Endothelial cell of umbilical vein (primary cell): Measurements from ENCODE around the gene RGS10. TPM values are rescaled to one million over a fixed set of nuclear protein-coding genes. Genes with fewer than 3 reads are reported as not detected.

ENCODE experiments used
- BruUV-seq: library from RNA; stranded (reverse); fragments of 400-500 nt; replicated peaks from 2 replicates; lab custom pipeline; 2021; lab: Mats Ljungman, UMichigan
- CTCF ChIA-PET: fragments of 300-600, 350-600 bp; sonication (Branson Sonifier 250); formaldehyde crosslinking; loops from one replicate; lab custom pipeline; 2021; ENCODE audit warnings: antibody characterized with exemption, inconsistent platforms; lab: Charles Lee
- POLR2A ChIA-PET: fragments of 300-600, 350-600 bp; sonication (Branson Sonifier 250); formaldehyde crosslinking; loops from one replicate; lab custom pipeline; 2021; ENCODE audit warnings: antibody characterized with exemption, inconsistent platforms; lab: Charles Lee
- DNase-seq: peaks from one replicate; pipeline ENCODE4 v3.0.0-alpha.2; 2011; ENCODE audit warnings: low read depth, low spot score
- FAIRE-seq: peaks from 2 replicates; lab custom pipeline; 2011; peaks lifted over from hg19 to GRCh38; lab: Jason Lieb, UNC
- H2AFZ ChIP-seq: 2 replicates; pipeline ENCODE4 v1.6.0; 2012; ENCODE audit warnings: low read depth, low read length, control low read depth, inconsistent platforms
- H3K27ac ChIP-seq: 2 replicates; pipeline ENCODE4 v1.5.1; 2011; ENCODE audit warnings: low read depth, mild to moderate bottlenecking, control low read depth, low read length, moderate library complexity; ENCODE audit not compliant: insufficient read depth
- H3K27me3 ChIP-seq, 2 experiments: 2 replicates each; pipeline versions ENCODE4 v1.6.0 to v1.6.1; 2011; ENCODE audit warnings: low read length in 2 of 2, mixed read lengths in 1 of 2; ENCODE audit not compliant: control insufficient read depth in 2 of 2, insufficient read depth in 2 of 2
- H3K36me3 ChIP-seq, 2 experiments: 2 replicates in 1 of 2; 3 replicates in 1 of 2; pipeline ENCODE4 v1.5.1; 2011; ENCODE audit warnings: low read length in 2 of 2, mild to moderate bottlenecking in 1 of 2, moderate library complexity in 1 of 2; ENCODE audit not compliant: control insufficient read depth in 2 of 2, insufficient read depth in 2 of 2; ENCODE audit errors: extremely low read depth in 1 of 2
- H3K4me1 ChIP-seq: 3 replicates; pipeline ENCODE4 v1.5.1; 2011; ENCODE audit warnings: mild to moderate bottlenecking, low read length; ENCODE audit not compliant: control insufficient read depth, insufficient read depth; ENCODE audit errors: extremely low read depth
- H3K4me2 ChIP-seq: 2 replicates; pipeline ENCODE4 v1.6.1; 2011; ENCODE audit warnings: low read length, control low read depth, mixed read lengths; ENCODE audit not compliant: insufficient read depth
- H3K4me3 ChIP-seq, 3 experiments: fragments of 200-600 bp in 1 of 3; sonication (generic), shearing (Covaris generic) in 1 of 3; replicated peaks in 1 of 3; 2 replicates each; pipeline ENCODE4 v1.5.1; 2011 to 2016; ENCODE audit warnings: control low read depth in 3 of 3, low read length in 3 of 3, mild to moderate bottlenecking in 2 of 3, inconsistent platforms in 1 of 3, low read depth in 1 of 3, moderate library complexity in 1 of 3; ENCODE audit not compliant: insufficient read depth in 1 of 3
- H3K79me2 ChIP-seq: 2 replicates; pipeline ENCODE4 v1.6.0; 2012; ENCODE audit warnings: low read length, inconsistent platforms; ENCODE audit not compliant: control insufficient read depth, insufficient read depth
- H3K9ac ChIP-seq: replicated peaks from 2 replicates; pipeline ENCODE3; 2011; ENCODE audit warnings: low read length, control low read depth; ENCODE audit not compliant: insufficient read depth; ENCODE audit errors: extremely low read depth
- H3K9me1 ChIP-seq: replicated peaks from 3 replicates; pipeline ENCODE4 v1.6.0; 2011; ENCODE audit warnings: mild to moderate bottlenecking, low read length; ENCODE audit not compliant: control insufficient read depth, insufficient read depth; ENCODE audit errors: extremely low read depth
- H3K9me3 ChIP-seq: replicated peaks from 2 replicates; pipeline ENCODE4 v1.5.1; 2012; ENCODE audit warnings: low read length, inconsistent platforms; ENCODE audit not compliant: control insufficient read depth, insufficient read depth
- H4K20me1 ChIP-seq: replicated peaks from 2 replicates; pipeline ENCODE3; 2011; ENCODE audit warnings: mild to moderate bottlenecking, low read length; ENCODE audit not compliant: control insufficient read depth, insufficient read depth; ENCODE audit errors: extremely low read depth
- EZH2 ChIP-seq: IDR thresholded peaks from 2 replicates; pipeline ENCODE4 v1.6.1; 2012; ENCODE audit warnings: borderline replicate concordance, low read depth, mild to moderate bottlenecking, moderate library complexity, low read length, inconsistent platforms; ENCODE audit not compliant: severe bottlenecking
- FOS ChIP-seq: IDR thresholded peaks from 2 replicates; pipeline ENCODE4 v1.6.1; 2011; ENCODE audit warnings: mild to moderate bottlenecking, low read length, moderate library complexity, borderline replicate concordance; ENCODE audit not compliant: insufficient read depth
- GATA2 ChIP-seq: IDR thresholded peaks from 2 replicates; pipeline ENCODE4 v1.7.0; 2011; ENCODE audit warnings: low read depth, mild to moderate bottlenecking, moderate library complexity, mixed read lengths, low read length; ENCODE audit not compliant: insufficient read length, insufficient read depth
- JUN ChIP-seq: IDR thresholded peaks from 2 replicates; pipeline ENCODE4 v1.6.1; 2011; ENCODE audit warnings: borderline replicate concordance, low read depth; ENCODE audit not compliant: insufficient read length, insufficient read depth
- MAX ChIP-seq: IDR thresholded peaks from 2 replicates; pipeline ENCODE4 v1.6.1; 2011; ENCODE audit not compliant: insufficient read depth, insufficient read length
- MYC ChIP-seq: IDR thresholded peaks from one replicate; pipeline ENCODE4 v1.6.1; 2011; ENCODE audit warnings: mild to moderate bottlenecking, low read depth, low read length
- POLR2A ChIP-seq: IDR thresholded peaks from 2 replicates; pipeline ENCODE4 v1.6.1; 2012; ENCODE audit warnings: low read depth, mild to moderate bottlenecking, control low read depth, low read length
- POLR2AphosphoS5 ChIP-seq: IDR thresholded peaks from 2 replicates; pipeline ENCODE4 v1.6.1; 2012; ENCODE audit warnings: low read depth, mild to moderate bottlenecking, control low read depth, low read length, moderate library complexity; ENCODE audit not compliant: insufficient read depth
- dilution Hi-C: fragments of 300-500 bp; cut with MboI; formaldehyde crosslinking; loops from one replicate; pipeline ENCODE4 v1.15.0; 2019; ENCODE audit warnings: low sequenced_read_pairs; ENCODE audit not compliant: extremely low pct_ligation_motif_present
- intact Hi-C: fragments of 100-400 bp; cut with micrococcal nuclease; formaldehyde crosslinking; loops from one replicate; pipeline ENCODE4 v1.10.0; 2022
- polyA plus RNA-seq, 4 experiments: library from polyadenylated mRNA; depleted of rRNA in 3 of 4; stranded (reverse) in 3 of 4; unstranded in 1 of 4; fragments of >200 nt; gene quantifications; 2 replicates each; pipeline versions ENCODE4 v1.2.1 to v1.2.3, GENCODE V29; 2011 to 2012; ENCODE audit warnings: missing spikeins in 1 of 4
- total RNA-seq: library from RNA; stranded (reverse); gene quantifications from 2 replicates; pipeline ENCODE4 v1.2.3, GENCODE V29; 2021
- TF ChIP-seq, protein P1 (sequence below), 2 donors: IDR thresholded peaks; 1 replicate in 1 of 2; 2 replicates in 1 of 2; pipeline ENCODE4 v1.5.1; 2011; ENCODE audit warnings: low read length in 2 of 2, mild to moderate bottlenecking in 2 of 2, moderate library complexity in 2 of 2, control low read depth in 1 of 2, inconsistent platforms in 1 of 2, low read depth in 1 of 2; ENCODE audit not compliant: insufficient read depth in 1 of 2; ENCODE audit errors: extremely low read depth in 1 of 2

RGS10 gene
- total and polyA plus RNA-seq, 2 donors (not counting 3 experiments of a cell fraction or from before 2014, with no cell fraction given) = 7.8 to 22.4 TPM

GRCh38 chr10:119522747-119523426 is 19.6 kb downstream of the RGS10 start:
- Histone ChIP-seq H3K9ac (no peak overlapping the region), H3K9me3 (no peaks in the 10 kb centered on the region), H3K4me3 (no peak overlapping the region), H2AFZ (no peak overlapping the region), H3K79me2 (no peaks in the 10 kb centered on the region), H4K20me1 (no peaks in the 10 kb centered on the region), H3K36me3 (no peaks in the 10 kb centered on the region), H3K9me1 (no peaks in the 10 kb centered on the region), H3K4me1 (peaks cover 21% of the 10 kb centered on the region), H3K4me2 (no peak overlapping the region), H3K27ac (no peak overlapping the region), H3K27me3 (no peaks in the 10 kb centered on the region)
- ChIA-PET CTCF (interaction anchor here (0.7 to 1.5 kb wide), 4 partner anchors 8 to 316 kb away, joined by 3 to 7 read pairs (median 3); partner anchors contain the start of gene GRK5), POLR2A (no interaction called here)
- FAIRE-seq (no peak), DNase-seq (no peak)
- TF ChIP-seq POLR2AphosphoS5 = no peak
- TF ChIP-seq EZH2 = no peak
- TF ChIP-seq, protein P1, sequence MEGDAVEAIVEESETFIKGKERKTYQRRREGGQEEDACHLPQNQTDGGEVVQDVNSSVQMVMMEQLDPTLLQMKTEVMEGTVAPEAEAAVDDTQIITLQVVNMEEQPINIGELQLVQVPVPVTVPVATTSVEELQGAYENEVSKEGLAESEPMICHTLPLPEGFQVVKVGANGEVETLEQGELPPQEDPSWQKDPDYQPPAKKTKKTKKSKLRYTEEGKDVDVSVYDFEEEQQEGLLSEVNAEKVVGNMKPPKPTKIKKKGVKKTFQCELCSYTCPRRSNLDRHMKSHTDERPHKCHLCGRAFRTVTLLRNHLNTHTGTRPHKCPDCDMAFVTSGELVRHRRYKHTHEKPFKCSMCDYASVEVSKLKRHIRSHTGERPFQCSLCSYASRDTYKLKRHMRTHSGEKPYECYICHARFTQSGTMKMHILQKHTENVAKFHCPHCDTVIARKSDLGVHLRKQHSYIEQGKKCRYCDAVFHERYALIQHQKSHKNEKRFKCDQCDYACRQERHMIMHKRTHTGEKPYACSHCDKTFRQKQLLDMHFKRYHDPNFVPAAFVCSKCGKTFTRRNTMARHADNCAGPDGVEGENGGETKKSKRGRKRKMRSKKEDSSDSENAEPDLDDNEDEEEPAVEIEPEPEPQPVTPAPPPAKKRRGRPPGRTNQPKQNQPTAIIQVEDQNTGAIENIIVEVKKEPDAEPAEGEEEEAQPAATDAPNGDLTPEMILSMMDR (IDR thresholded peaks at IDR 0.05; ENCODE audit: extremely low read depth in 1 of 2, insufficient read depth in 1 of 2, low read depth in 1 of 2, low read length in 2 of 2) = no peak
- TF ChIP-seq FOS = no peak
- TF ChIP-seq JUN = no peak
- TF ChIP-seq GATA2 = no peak
- no peak for TF ChIP-seq MAX
- no peak for TF ChIP-seq POLR2A
- TF ChIP-seq MYC = no peak
- BruUV-seq = no TSS peak
- intact Hi-C loops (no loop called here), dilution Hi-C loops (no loop called here)
